Type B pancreatic cell (in vitro differentiated cells): Measurements from ENCODE around the gene VWA7. TPM values are rescaled to one million over a fixed set of nuclear protein-coding genes. Genes with fewer than 3 reads are reported as not detected.
A peak's percentile ranks its signal among the peaks of the same experiment; 100 is the strongest.
"Not testable (repeated sequence)": the region's sequence is repeated elsewhere in the genome, so short reads cannot be mapped to it uniquely, and the experiment has no call there.

Source experiments
- DNase-seq: peaks from one replicate; pipeline ENCODE4 v3.0.0; 2021; ENCODE audit warnings: mixed read lengths; ENCODE audit not compliant: unreplicated experiment; ENCODE audit errors: extremely low spot score
- H3K27ac Mint-ChIP-seq: 2 replicates; pipeline ENCODE4 v1.8.0; 2021; ENCODE audit warnings: mild to moderate bottlenecking, mixed read lengths
- H3K27me3 Mint-ChIP-seq: 2 replicates; pipeline ENCODE4 v1.8.0; 2021; ENCODE audit warnings: mixed read lengths
- H3K36me3 Mint-ChIP-seq: 2 replicates; pipeline ENCODE4 v1.8.0; 2021; ENCODE audit warnings: mixed read lengths
- H3K4me1 Mint-ChIP-seq: one replicate; pipeline ENCODE4 v1.8.0; 2021; ENCODE audit warnings: mixed read lengths; ENCODE audit not compliant: unreplicated experiment
- H3K4me3 Mint-ChIP-seq: 2 replicates; pipeline ENCODE4 v1.8.0; 2021; ENCODE audit warnings: mild to moderate bottlenecking, mixed read lengths
- H3K9me3 Mint-ChIP-seq: 2 replicates; pipeline ENCODE4 v1.8.0; 2021; ENCODE audit warnings: mixed read lengths
- CTCF ChIP-seq: fragments of 200-600 bp; sonication (generic); conservative IDR thresholded peaks from 2 replicates; pipeline ENCODE4 v1.5.0; 2021; ENCODE audit warnings: antibody characterized with exemption, mild to moderate bottlenecking
- total RNA-seq: library from RNA; stranded (reverse); gene quantifications from 2 replicates; pipeline ENCODE4 v1.2.1, GENCODE V29; 2021; ENCODE audit warnings: low replicate concordance

VWA7 gene
- total RNA-seq, 1 donor from 2014 or later = 6.4 TPM

GRCh38 chr6:31794294-31794865 lies 17.3 kb upstream of the VWA7 start:
- H3K27ac Mint-ChIP-seq = peak overlapping the region; percentile 70
- peaks cover 8% of the 10 kb centered on the region for H3K36me3 Mint-ChIP-seq
- no peaks in the 10 kb centered on the region for H3K27me3 Mint-ChIP-seq

GRCh38 chr6:31793927-31794245 lies 16.8 kb upstream of the VWA7 start:
- not testable (repeated sequence) for H3K27me3 Mint-ChIP-seq, H3K9me3 Mint-ChIP-seq, H3K36me3 Mint-ChIP-seq, DNase-seq
- Mint-ChIP-seq H3K27ac (peak overlapping the region; percentile 70), H3K4me1 (peaks cover 15% of the 10 kb centered on the region), H3K4me3 (peak overlapping the region; percentile 84)

More at GRCh38 chr6:31794294-31794865, 17.3 kb upstream of the VWA7 start:
- DNase-seq = no peak
- Mint-ChIP-seq H3K4me1 (peaks cover 15% of the 10 kb centered on the region), H3K4me3 (peak overlapping the region; percentile 84), H3K9me3 (no peaks in the 10 kb centered on the region)
- no peak for TF ChIP-seq CTCF

- no peak overlapping the region for H3K4me3 Mint-ChIP-seq
- no peak for DNase-seq
- H3K27ac Mint-ChIP-seq = no peak overlapping the region
- peaks cover 8% of the 10 kb centered on the region for H3K36me3 Mint-ChIP-seq
- TF ChIP-seq CTCF = no peak
- H3K27me3 Mint-ChIP-seq = no peaks in the 10 kb centered on the region
- H3K4me1 Mint-ChIP-seq = peaks cover 15% of the 10 kb centered on the region
- no peaks in the 10 kb centered on the region for H3K9me3 Mint-ChIP-seq
Measured at GRCh38 chr6:31792761-31793171, 15.6 kb upstream of the VWA7 start.

GRCh38 chr6:31792090-31792374 lies 14.9 kb upstream of the VWA7 start:
- no peak for DNase-seq
- Mint-ChIP-seq H3K36me3 (peaks cover 8% of the 10 kb centered on the region), H3K27me3 (no peaks in the 10 kb centered on the region), H3K9me3 (no peaks in the 10 kb centered on the region), H3K4me1 (peaks cover 15% of the 10 kb centered on the region), H3K27ac (no peak overlapping the region), H3K4me3 (no peak overlapping the region)
- TF ChIP-seq CTCF = no peak

- H3K27ac Mint-ChIP-seq = peak overlapping the region; percentile 27
- H3K4me1 Mint-ChIP-seq = peaks cover 15% of the 10 kb centered on the region
- no peaks in the 10 kb centered on the region for H3K9me3 Mint-ChIP-seq
- peak; percentile 78 for TF ChIP-seq CTCF
- peaks cover 8% of the 10 kb centered on the region for H3K36me3 Mint-ChIP-seq
- peak overlapping the region; percentile 74 for H3K4me3 Mint-ChIP-seq
- no peaks in the 10 kb centered on the region for H3K27me3 Mint-ChIP-seq
- no peak for DNase-seq
Measured at GRCh38 chr6:31791324-31792089, 14.4 kb upstream of the VWA7 start.

- Mint-ChIP-seq H3K36me3 (peaks cover 4% of the 10 kb centered on the region), H3K9me3 (no peaks in the 10 kb centered on the region), H3K4me3 (no peak overlapping the region), H3K27ac (no peak overlapping the region), H3K4me1 (no peaks in the 10 kb centered on the region), H3K27me3 (no peaks in the 10 kb centered on the region)
- no peak for TF ChIP-seq CTCF
- no peak for DNase-seq
Measured at GRCh38 chr6:31785475-31785874, 8.3 kb upstream of the VWA7 start.
